Cardiac muscle cell (in vitro differentiated cells and primary cell): Measurements from ENCODE around the gene CDC42SE2. TPM values are rescaled to one million over a fixed set of nuclear protein-coding genes. Genes with fewer than 3 reads are reported as not detected.
"Not testable (repeated sequence)": the region's sequence is repeated elsewhere in the genome, so short reads cannot be mapped to it uniquely, and the experiment has no call there.

Experiments used
- DNase-seq, 2 donors: peaks; one replicate each; pipeline versions ENCODE4 v3.0.0 to v3.0.0-alpha.2; 2010 to 2017; ENCODE audit warnings: low read depth in 1 of 2, low spot score in 1 of 2
- H3K27ac ChIP-seq: fragments of 200-600 bp; sonication (generic); 2 replicates; pipeline ENCODE4 v1.5.1; 2016
- H3K27me3 ChIP-seq: fragments of 200-600 bp; sonication (generic); 2 replicates; pipeline ENCODE4 v1.6.0; 2016; ENCODE audit warnings: control low read depth
- H3K36me3 ChIP-seq: fragments of 200-600 bp; sonication (generic); 2 replicates; pipeline ENCODE4 v1.5.1; 2016; ENCODE audit warnings: control low read depth
- H3K4me1 ChIP-seq: fragments of 200-600 bp; sonication (generic); 2 replicates; pipeline ENCODE4 v1.8.1; 2017; ENCODE audit warnings: low read depth, mild to moderate bottlenecking, mixed run types
- H3K4me3 ChIP-seq: fragments of 200-600 bp; sonication (generic); 2 replicates; pipeline ENCODE4 v1.5.1; 2016; ENCODE audit warnings: mild to moderate bottlenecking
- H3K9me3 ChIP-seq: fragments of 200-600 bp; sonication (generic); 2 replicates; pipeline ENCODE4 v1.5.1; 2017; ENCODE audit warnings: low read depth, mild to moderate bottlenecking, control low read depth
- polyA plus RNA-seq: library from polyadenylated mRNA; unstranded; fragments of >200 nt; fragmentation: Nextera tagmentation; extraction: Ambion mirVana; gene quantifications from 2 replicates; pipeline ENCODE4 v1.2.1, GENCODE V29; 2016
- total RNA-seq: library from RNA; depleted of rRNA; stranded (reverse); fragments of >200 nt; gene quantifications from 2 replicates; pipeline ENCODE4 v1.2.3, GENCODE V29; 2016
- TF ChIP-seq, protein P1 (sequence below): IDR thresholded peaks from 2 replicates; pipeline ENCODE4 v1.5.1; 2012; ENCODE audit warnings: low read depth, mild to moderate bottlenecking, low read length

Gene CDC42SE2
- total and polyA plus RNA-seq, 2 experiments from 2014 or later = 15.2 to 24.1 TPM

GRCh38 chr5:131377785-131378325 lies 114.0 kb downstream of the CDC42SE2 start:
- no peaks in the 10 kb centered on the region for H3K36me3 ChIP-seq
- H3K27me3 ChIP-seq = no peaks in the 10 kb centered on the region
- H3K9me3 ChIP-seq = no peaks in the 10 kb centered on the region
- peaks cover 7% of the 10 kb centered on the region for H3K4me1 ChIP-seq
- H3K27ac ChIP-seq = no peak overlapping the region
- peak in 1 of 2 donors; percentile 38 for DNase-seq
- TF ChIP-seq, protein P1, sequence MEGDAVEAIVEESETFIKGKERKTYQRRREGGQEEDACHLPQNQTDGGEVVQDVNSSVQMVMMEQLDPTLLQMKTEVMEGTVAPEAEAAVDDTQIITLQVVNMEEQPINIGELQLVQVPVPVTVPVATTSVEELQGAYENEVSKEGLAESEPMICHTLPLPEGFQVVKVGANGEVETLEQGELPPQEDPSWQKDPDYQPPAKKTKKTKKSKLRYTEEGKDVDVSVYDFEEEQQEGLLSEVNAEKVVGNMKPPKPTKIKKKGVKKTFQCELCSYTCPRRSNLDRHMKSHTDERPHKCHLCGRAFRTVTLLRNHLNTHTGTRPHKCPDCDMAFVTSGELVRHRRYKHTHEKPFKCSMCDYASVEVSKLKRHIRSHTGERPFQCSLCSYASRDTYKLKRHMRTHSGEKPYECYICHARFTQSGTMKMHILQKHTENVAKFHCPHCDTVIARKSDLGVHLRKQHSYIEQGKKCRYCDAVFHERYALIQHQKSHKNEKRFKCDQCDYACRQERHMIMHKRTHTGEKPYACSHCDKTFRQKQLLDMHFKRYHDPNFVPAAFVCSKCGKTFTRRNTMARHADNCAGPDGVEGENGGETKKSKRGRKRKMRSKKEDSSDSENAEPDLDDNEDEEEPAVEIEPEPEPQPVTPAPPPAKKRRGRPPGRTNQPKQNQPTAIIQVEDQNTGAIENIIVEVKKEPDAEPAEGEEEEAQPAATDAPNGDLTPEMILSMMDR = no peak
- H3K4me3 ChIP-seq = no peak overlapping the region

DNA sequence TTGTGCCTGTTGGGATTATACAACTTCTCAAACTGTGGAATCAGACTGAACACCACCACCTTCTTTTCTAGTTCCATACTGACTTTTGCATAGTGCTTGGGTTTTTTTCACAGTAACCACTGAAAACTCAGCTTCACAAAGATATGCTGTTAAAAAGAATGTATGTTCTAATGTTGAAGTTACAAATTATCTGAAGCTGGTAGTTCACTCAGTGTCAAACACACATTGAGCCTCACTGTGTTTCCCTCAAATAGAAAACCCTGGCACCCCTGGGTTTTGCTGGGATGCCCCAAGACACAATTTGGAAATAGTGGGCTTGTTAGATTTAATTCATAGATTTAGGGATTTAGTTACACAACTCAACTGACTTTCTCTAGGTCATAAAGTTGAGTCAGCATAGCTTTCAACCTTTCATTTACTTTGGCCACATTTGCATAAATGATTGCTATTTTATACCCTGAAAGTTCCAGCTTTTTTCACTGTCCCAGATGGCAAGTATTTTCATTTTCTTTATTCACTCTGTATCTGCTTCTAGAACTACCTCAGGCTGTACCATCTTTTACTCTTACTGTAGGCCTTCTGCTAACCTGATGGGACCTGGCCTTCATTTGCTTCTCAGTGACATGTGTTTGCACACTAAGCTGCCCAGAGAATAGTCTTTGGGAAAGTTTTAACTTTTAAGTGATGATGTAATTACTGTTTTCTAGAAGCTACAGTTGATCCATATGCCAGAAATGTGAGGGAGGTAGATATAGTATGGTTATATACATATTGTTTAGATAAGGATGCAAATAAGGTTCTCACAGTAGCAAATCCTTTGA lies 115.1 kb downstream of the CDC42SE2 start:
- no peak overlapping the region for H3K27ac ChIP-seq
- no peaks in the 10 kb centered on the region for H3K27me3 ChIP-seq
- TF ChIP-seq, protein P1 = no peak
- DNase-seq = peak in 1 of 2 donors; percentile 37
- no peak overlapping the region for H3K4me3 ChIP-seq
- H3K4me1 ChIP-seq = peaks cover 9% of the 10 kb centered on the region
- no peaks in the 10 kb centered on the region for H3K36me3 ChIP-seq
- no peaks in the 10 kb centered on the region for H3K9me3 ChIP-seq

GRCh38 chr5:131379723-131380122 lies 115.9 kb downstream of the CDC42SE2 start:
- H3K9me3 ChIP-seq = no peaks in the 10 kb centered on the region
- TF ChIP-seq, protein P1 = no peak
- DNase-seq = peak in 1 of 2 donors; percentile 90
- H3K4me1 ChIP-seq = peaks cover 11% of the 10 kb centered on the region
- H3K27me3 ChIP-seq = no peaks in the 10 kb centered on the region
- no peak overlapping the region for H3K27ac ChIP-seq
- H3K4me3 ChIP-seq = no peak overlapping the region
- H3K36me3 ChIP-seq = no peaks in the 10 kb centered on the region

DNA sequence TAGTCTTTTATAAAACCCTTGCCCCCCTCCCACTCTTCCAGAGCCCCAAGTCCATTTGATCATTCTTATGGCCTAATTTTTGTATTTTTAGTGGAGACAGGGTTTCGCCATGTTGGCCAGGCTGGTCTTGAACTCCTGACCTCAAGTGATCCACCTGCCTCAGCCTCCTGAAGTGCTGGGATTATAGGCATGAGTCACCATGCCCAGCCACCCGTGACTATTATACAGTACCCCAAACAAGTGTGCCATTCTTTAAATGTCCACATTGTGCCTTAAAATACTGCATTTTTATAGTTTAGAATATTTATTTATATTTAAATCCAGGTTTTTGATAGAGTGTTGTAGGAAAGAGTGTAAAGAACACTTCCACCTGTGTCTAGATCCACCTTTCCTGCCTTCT lies 116.4 kb downstream of the CDC42SE2 start:
- not testable (repeated sequence) for DNase-seq, H3K36me3 ChIP-seq, H3K27me3 ChIP-seq, H3K27ac ChIP-seq, H3K9me3 ChIP-seq, H3K4me3 ChIP-seq
- peaks cover 11% of the 10 kb centered on the region for H3K4me1 ChIP-seq

DNA sequence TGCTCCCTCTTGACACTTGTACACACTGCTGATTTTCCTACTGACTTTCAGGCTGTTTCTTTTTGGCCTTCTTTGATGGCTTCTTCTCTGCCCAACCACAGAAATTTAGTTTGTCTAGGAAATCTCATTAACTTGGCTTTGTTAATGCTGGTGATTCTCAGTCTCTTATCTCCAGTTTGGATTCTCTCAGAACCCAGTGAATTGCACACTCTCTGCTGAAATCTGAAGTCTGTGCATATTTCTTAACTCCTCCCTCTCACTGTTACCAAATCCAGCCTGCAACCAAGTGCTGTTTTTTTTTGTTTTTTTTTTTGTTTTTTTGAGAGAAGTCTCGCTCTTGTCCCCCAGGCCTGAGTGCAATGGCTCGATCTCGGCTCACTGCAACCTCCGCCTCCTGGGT lies 117.2 kb downstream of the CDC42SE2 start:
- TF ChIP-seq, protein P1 = no peak
- H3K27ac ChIP-seq = no peak overlapping the region
- no peak overlapping the region for H3K4me3 ChIP-seq
- DNase-seq = peak in 1 of 2 donors; percentile 84
- H3K9me3 ChIP-seq = no peaks in the 10 kb centered on the region
- no peaks in the 10 kb centered on the region for H3K36me3 ChIP-seq
- H3K27me3 ChIP-seq = no peaks in the 10 kb centered on the region
- peaks cover 11% of the 10 kb centered on the region for H3K4me1 ChIP-seq

DNA sequence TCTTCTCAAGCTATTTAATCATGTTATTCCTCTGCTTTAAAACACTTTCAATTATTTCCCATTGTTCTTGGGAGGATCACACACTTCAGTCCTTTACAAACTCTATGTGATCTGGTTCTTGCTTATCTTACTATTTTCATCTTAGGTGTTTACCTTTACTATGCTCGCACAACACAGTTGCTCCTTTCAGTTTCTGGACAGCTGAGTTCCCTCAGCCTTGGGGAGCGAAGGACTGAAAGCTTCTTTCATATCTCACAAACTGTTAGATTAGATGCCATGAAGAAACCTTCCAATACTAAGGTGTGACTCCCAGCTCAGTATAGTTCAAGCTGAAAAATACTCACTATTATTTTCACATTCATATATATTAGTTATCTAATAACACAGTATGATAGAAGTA lies 117.9 kb downstream of the CDC42SE2 start:
- H3K27ac ChIP-seq = no peak overlapping the region
- H3K4me1 ChIP-seq = peaks cover 11% of the 10 kb centered on the region
- no peaks in the 10 kb centered on the region for H3K9me3 ChIP-seq
- DNase-seq = no peak
- H3K36me3 ChIP-seq = no peaks in the 10 kb centered on the region
- TF ChIP-seq, protein P1 = no peak
- no peak overlapping the region for H3K4me3 ChIP-seq
- H3K27me3 ChIP-seq = no peaks in the 10 kb centered on the region
